GM19455 (cell line): ENCODE measurements around the gene HINT1.
A peak's percentile ranks its signal among the peaks of the same experiment; 100 is the strongest.

Experiments
- ATAC-seq: cut with Tn5 transposase; IDR thresholded peaks from one replicate; pipeline ENCODE4 v1.9.1; 2021; ENCODE audit not compliant: unreplicated experiment

HINT1 gene

DNA sequence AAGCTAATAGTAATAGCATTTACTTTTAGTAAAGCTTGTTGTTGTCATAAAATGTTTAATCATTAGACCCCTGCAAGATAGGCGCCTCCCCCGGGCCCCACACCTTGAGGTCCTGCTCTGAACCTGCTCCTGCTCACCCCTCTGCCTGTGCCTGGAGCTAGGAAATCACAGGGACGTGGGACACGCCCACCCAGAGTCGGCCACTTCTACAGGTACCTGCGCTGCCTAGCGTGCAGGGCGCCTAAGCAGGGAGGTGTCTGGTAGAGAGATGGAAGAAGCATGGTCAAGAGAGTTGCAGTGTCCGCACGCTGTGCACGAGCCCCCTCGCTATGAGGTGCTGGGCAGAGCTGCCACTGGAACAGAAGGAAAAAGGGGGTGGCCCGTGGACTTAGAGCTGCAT is 52.6 kb downstream of the HINT1 start:
- ATAC-seq, result no peak

DNA sequence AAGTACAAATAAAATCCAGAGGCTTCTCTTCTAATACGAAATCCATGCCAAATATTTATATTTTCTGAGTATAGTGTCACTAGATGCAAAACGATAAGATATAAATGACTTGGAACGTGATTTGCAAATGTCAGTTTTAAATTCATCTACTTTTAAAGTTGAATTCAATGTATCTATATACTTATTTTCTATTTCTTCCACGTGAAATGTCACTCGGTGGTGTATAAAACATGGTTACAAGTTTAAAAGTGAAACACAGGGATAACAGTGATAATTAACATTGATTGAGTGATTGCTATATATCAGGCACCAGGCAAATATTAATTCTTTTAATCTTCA is 54.8 kb downstream of the HINT1 start:
- no peak for ATAC-seq

DNA sequence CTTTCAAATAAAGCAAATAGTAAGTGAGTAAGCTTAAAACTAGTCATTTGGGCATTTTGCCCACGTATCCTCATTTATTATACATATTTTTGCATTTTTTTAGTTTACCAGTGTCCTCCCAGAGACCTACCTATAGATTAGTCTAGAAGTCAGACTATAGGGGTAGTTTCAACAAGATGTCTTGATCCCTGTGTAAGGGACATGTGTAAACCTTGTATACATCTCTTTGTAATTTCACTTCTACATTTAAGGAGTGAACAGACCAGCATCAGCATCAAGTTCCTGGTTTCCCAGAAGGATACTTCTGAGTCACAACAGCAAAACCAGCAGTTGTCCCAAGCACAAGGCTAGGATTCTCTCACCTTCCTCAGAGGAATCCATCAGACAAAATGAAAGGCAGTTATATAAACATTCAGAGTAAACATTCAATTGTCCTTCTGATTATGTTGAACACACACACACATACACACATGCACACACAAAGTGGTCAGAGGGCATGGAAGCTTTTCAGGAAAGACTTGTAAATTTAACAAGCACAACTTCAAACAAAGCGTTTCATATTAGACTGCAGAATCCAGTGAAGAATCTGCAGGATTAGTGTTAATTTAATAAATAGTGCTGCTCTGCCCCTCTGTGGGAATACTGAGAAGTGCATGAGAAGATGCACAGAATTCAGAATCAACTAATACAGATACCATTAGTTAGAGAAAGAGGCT is 55.4 kb downstream of the HINT1 start:
- peak; percentile 79 for ATAC-seq
